Activated naive CD4-positive, alpha-beta T cell (primary cell): Measurements from ENCODE around the gene ARSI.
"Not testable (repeated sequence)": the region's sequence is repeated elsewhere in the genome, so short reads cannot be mapped to it uniquely, and the experiment has no call there.

ENCODE experiments used
- DNase-seq, 4 experiments: peaks; one replicate each; lab custom pipeline; 2025; lab: John Stamatoyannopoulos, UW

The ARSI gene

DNA sequence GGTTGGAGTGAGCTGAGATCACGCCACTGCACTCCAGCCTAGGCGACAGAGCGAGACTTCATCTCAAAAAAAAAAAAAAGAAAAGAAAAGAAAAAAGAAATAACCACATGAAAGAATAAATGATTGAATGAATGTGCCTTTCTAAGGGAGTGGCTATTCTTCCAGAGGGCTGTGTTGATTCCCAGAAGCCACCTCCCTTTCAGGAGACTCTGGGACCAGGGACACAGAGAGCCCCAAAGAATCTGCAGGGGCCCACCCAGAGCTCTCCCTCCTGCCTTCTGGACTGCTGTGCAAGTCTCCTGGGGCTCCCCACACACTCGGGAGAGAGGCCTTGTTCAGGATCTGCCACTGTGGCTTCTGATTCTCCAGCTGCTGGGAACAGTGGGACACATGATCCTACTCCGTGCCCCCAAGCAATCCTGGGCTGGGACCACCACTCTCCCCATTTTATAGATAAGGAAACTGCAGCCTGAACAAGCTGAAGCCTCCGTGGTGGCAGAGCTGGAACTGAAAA lies 36.8 kb downstream of the ARSI start:
- no peak for DNase-seq

- no peak for DNase-seq
Measured at GRCh38 chr5:150264667-150265603, 37.8 kb downstream of the ARSI start.

GRCh38 chr5:150263801-150264621 lies 38.7 kb downstream of the ARSI start:
- DNase-seq: no peak

GRCh38 chr5:150263375-150263775 lies 39.3 kb downstream of the ARSI start:
- DNase-seq: no peak

DNA sequence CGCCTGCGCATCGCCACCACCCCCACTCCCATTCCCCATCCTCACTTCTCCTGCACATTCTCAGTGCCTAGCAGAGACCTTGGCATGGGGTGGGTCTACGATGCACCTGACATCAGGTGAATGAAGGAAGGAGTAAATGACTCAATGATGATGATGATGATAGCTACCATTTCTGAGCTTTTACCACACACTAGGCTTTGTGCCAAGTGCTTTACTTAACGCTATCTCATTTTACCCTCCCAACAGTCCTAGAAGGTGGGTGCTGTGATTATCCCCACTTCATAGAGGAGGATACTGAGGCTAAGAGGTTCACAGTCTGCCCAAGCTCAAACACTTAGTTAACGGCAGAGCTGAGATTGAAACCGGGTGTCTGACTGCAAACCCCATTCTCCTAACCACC lies 40.2 kb downstream of the ARSI start:
- no peak for DNase-seq

- no peak for DNase-seq
Measured at GRCh38 chr5:150261231-150261630, 41.5 kb downstream of the ARSI start.

GRCh38 chr5:150258130-150258529 lies 44.6 kb downstream of the ARSI start:
- no peak for DNase-seq

DNA sequence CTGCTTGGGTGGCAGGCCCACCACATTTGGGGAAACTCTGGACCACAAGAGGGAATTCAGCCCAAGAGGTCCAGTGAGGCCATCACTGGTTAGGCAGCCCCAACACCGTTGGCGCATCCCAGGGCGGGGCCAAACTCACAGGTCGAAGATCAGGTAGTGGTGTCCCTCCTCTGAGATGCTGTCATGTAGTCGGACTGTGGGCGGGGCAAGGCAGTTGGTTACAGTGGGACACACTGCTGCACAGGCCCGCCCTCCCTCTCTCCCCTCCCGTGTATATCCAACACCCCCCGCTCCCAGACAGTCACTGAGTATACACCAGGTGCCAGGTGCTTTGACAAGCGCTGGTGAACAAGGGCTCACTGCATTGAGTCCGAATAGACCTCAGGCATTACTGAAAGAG lies 45.3 kb downstream of the ARSI start:
- DNase-seq: no peak

DNA sequence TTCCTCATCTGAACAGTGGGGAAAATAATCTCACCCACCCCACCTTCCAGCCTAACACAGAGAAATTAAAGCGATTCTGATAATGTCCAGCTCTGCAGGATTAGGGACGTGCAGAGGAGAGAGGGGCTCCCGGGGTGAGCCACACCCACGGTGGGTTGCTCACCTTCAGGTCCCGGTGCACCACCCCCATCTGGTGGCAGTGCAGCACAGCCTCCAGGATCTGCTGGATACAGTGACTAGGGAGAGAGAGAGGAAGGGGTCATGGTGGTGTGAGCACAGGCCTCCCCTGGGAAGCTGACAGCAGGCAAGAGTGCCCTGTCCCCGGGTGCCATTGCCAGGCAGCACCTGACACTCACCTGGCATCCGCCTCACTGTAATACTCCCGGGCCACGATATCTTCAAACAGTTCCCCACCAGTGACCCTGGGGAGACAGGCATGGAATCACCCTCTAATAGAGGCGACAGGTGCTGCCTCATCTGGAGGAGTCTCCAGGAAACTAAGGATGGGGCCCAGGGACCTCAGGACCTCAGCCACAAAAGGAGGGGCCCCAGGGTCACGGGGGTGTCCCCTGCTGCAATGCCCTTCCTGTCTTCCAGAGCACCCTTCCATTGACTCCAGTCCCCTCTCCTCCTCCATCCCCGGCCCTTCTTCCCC lies 46.2 kb downstream of the ARSI start:
- DNase-seq: no peak

- DNase-seq: no peak
Measured at GRCh38 chr5:150255659-150256409, 46.9 kb downstream of the ARSI start.

DNA sequence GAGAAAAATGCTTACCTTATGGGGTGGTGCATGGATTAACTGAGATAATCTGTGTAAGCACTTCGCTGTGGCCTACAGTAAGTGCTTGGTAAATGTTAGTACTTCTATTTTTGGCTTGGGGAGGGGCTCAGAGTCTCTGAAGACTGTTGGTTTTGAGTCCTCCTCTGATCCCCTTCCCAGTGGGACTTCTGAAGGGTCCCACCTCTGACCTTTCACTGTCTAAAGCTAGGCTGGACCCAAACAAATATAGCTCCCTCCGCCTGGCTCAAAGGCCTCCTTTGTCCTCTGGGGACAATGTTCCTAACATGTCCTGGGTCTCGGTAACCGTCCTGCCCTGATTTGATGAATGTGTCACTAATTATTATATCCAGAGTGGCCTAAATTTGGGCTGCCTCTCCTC lies 47.9 kb downstream of the ARSI start:
- no peak for DNase-seq

DNA sequence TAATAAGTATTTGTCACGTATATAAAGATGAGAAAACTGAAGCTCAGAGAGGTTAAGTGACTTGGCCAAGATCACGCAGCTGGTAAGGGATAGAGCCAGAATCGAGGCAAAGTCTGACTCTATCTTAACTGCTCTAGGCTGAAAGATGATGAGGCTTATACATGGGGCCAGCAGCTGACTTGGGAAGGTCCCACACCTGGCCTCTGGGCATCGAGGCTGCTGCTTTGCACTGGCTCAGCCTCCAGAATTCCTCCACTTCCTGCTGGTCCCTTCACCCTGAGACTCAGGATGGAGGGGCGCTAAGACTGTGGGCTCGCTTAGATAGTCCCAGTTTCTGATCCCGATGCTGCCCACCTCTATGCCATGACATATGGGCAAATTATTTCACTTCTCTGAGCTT lies 48.3 kb downstream of the ARSI start:
- no peak for DNase-seq

- no peak for DNase-seq
Measured at GRCh38 chr5:150253416-150254208, 49.1 kb downstream of the ARSI start.

DNA sequence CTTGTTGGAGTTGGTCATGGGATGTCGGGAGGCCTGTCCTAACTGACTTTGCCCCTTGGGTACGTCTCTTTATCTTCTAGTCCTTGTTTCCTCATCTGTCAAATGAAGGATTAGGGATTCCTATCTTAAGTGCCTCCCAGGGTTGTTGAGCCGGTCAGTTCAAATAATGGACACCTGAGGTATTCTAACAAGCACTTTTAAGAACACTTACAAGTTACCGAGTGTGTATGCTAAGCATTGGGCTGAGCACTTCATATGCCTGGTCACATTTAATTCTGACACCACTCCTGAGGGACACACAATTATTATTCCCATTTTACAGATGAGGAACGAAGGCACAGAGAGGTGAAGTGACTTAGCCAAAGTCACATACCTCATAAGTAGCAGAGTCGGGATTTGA lies 50.2 kb downstream of the ARSI start:
- DNase-seq: no peak

GRCh38 chr5:150251504-150251903 lies 51.2 kb downstream of the ARSI start:
- no peak for DNase-seq

DNA sequence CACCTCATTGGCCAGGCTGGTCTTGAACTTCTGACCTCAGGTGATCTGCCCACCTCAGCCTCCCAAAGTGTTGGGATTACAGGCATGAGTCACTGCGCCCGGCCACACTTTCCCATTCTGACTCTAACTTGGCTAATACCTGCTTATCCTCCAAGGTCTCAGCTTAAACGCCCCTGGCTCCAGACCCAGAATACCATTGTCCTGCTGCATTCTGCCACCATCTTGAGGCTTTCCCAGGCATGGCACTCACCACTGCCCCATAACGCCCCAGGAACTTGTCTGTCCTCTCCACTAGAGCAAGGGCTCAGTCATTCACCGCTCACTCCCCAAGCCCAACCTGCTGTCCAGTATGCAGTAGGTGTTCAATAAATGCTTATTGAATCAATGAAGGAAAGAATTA lies 53.0 kb downstream of the ARSI start:
- no peak for DNase-seq

GRCh38 chr5:150248946-150249345 lies 53.8 kb downstream of the ARSI start:
- no peak for DNase-seq

- DNase-seq: not testable (repeated sequence)
Measured at GRCh38 chr5:150248493-150248892, 54.2 kb downstream of the ARSI start.

- DNase-seq: no peak
Measured at GRCh38 chr5:150247726-150248125, 55.0 kb downstream of the ARSI start.

GRCh38 chr5:150246835-150247234 lies 55.9 kb downstream of the ARSI start:
- DNase-seq: no peak

GRCh38 chr5:150246429-150246828 lies 56.3 kb downstream of the ARSI start:
- DNase-seq: no peak
